ENCODE measurements around the gene CMTM7.

CMTM7 gene, protein sequence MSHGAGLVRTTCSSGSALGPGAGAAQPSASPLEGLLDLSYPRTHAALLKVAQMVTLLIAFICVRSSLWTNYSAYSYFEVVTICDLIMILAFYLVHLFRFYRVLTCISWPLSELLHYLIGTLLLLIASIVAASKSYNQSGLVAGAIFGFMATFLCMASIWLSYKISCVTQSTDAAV

GRCh38 chr3:32391643-32392535 is at the start of gene CMTM7:
Gene CMTM7 (plus strand): TSS chr3:32391853. CDS start chr3:32391907, 54 bp downstream.
- peak; percentile 86 for DNase-seq (ENCODE audit: low spot score)

DNA sequence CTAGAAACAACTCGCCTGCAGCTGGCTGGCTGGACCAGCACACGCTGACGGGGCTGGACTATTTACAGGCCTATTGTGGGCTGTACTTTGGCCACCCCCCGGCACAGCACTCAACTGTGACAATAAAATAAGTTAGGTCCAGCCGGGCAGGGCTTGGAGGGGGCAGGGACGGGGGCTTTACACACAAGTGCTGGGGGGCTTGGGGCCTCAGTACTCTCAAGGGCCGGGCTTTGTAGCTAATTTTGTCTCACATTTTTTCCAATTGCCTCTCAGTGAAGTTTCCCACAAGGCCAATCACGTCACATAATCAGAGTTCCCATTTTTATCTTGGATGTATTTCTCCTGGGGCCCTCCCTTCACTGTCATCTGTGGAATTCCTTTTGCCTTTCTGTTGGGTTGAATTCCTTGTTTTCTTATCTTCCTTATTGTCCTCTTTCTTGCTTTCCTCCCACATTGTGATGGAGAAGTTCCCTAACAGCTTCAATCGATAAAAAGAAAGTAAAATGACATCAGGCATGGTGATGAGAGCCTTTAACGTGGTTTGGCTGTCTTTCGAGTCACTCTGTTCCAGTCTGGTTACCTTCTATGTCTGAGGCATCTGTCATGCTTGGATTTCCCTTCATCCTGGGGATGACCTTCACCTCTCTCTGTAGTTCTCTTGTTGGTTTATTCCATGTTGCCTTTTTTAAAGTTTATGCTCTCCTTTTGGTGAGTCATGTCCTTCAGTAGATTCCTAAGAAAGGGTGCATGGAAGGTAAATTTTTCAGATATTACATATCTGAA is 44.1 kb upstream of the CMTM7 start:
- DNase-seq (ENCODE audit: low spot score): no peak

DNA sequence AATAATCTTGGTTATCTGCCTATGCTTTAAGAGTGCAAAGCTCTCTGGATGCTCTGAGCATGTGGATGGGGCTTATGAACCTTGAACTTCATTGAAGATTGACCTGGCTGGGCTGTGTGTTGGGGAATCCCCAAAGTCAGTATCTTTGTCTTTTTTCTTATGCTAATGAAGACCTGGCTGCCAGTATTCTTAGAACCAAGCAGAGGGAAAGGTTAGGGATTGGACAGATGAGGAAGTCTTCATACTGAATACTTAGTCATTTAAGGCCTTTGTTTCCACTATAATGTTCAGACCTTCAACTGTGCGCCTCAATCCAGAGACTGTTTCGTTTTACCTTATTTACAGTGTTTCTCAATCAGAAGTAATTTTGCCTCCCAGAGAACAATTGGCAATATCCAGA is 42.5 kb upstream of the CMTM7 start:
- no peak for DNase-seq (ENCODE audit: low spot score)

DNA sequence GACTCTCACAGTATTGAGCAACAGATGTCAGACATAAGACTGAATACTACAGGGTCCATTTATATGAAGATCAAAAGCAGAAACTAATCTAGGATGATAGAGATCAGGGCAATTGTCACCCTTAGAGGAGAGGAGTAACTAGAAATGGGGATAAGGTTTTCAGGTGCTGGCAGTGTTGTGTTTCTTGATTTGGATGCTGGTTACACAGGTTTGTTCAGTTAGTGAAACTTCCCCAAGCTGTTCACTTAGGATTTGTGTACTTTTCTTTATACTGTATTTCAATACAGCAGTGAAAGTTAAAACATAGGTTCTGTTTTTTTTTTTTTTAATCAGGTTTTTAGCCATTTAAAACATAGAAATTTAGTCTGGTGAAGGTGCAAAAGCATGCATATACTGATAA is 39.1 kb upstream of the CMTM7 start:
- DNase-seq (ENCODE audit: low spot score): no peak

DNA sequence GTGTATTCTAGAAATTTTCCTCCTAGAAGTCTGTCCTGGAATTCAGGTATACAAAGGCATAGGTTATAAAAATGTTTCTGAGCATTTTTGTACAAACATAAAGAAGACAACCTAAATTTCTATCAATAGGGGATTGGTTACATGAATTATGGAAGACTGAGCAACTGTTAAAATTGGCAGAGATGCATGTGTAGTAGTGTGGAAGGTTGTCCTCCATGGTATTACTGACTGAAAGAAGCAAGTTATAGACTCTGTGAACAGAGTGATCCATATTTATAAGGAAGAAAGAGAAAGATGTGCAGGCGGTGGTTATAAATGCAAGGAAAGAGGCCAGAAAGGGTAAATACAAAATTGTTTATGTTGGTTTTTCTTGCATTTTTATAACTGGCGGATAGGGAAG is 38.3 kb upstream of the CMTM7 start:
- no peak for DNase-seq (ENCODE audit: low spot score)

GRCh38 chr3:32354362-32354778 is 37.3 kb upstream of the CMTM7 start:
- DNase-seq (ENCODE audit: low spot score): no peak

GRCh38 chr3:32355751-32356291 is 35.8 kb upstream of the CMTM7 start:
- no peak for DNase-seq (ENCODE audit: low spot score)

- no peak for DNase-seq (ENCODE audit: low spot score)
Observed at GRCh38 chr3:32359766-32360492, 31.7 kb upstream of the CMTM7 start.

DNA sequence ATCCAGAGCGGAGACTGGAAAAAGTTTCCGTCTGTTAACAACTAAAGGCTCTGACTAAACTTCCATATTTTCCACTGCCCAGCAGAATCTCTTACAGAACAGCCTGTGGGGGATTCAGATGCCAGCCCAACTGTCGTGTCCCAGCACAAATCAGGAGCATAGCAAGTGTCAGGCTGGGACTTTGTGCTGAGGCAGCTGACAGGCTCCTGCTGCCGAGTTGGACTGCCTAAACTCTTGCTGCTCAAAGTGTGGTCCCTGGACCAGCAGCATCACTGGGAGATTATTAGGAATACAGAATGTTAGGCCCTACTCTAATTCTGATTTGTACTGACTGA is 31.2 kb upstream of the CMTM7 start:
- no peak for DNase-seq (ENCODE audit: low spot score)

- DNase-seq (ENCODE audit: low spot score): no peak
Observed at GRCh38 chr3:32366638-32367397, 24.8 kb upstream of the CMTM7 start.

DNA sequence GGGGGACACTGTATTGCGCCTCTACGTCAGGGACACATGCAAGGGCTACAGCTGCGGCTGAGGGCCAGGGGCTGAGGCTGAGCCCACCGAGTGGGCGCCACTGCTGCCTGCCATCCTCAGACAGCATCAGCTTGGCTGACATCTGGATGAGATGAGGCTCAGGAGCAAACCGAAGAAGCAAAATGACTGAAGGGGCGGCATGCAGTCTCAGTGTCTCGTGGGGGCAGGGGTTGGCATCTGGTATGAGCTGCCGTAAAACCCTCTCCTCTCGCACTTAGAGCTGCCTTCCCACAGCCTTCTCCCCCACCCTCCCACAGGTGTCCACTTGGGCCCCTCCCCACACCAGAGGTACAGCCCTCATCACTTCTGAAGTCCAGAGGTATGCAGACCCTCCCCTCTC is 24.2 kb upstream of the CMTM7 start:
- DNase-seq (ENCODE audit: low spot score): no peak

DNA sequence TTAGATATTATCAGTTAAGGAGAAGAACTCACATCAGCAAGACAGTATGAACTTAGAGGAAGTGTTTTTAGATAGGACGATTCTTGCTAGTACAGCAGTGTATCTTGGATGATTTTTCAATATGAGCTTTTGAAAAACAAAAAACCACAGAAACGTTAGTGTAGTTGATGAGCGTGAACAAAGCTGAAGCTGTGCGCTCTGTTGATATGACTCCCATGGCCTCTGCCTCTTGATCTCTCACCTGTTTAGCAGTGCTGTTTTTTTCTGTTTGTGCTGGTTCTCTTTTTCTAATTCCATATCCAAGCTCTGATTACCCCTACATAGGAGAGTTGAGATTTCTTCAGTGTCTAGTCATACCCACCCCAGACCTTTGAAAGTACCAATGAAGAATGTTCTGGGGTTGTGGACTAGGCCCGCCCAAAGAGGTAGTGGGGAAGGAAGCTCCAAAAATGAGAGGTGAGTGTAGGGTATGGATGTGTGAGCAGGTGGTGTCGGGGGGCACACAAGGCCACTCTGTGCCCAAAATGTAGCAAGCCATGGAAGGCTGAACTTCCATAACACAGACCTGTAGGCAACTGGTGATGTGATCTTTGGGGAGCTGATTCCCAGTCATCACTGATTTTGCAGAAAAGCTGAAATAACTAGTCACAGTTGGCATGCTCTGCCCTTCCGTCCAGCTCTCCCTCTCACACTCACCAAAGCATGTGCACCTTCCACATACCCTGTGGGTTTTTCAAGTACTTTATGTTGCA is 20.0 kb upstream of the CMTM7 start:
- DNase-seq (ENCODE audit: low spot score): no peak

GRCh38 chr3:32372213-32372490 is 19.5 kb upstream of the CMTM7 start:
- DNase-seq (ENCODE audit: low spot score): no peak

DNA sequence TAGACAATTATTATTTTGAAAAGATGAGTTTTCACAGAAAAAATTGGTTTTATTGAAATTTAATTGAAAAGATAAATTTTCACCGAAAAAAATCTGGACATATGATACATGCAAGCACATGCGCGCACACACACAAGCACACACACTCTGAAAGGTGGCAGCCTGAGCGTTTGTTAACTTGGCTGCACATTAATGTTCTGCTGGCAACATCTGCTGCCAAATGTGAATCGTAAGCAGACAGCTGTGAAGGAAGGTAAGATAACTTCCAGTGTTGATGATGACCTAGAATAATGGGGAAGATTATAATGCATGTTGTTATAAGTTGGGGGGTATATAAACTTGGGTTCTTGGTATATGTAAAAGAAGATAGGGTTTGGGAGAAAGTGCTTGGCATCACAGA is 18.4 kb upstream of the CMTM7 start:
- no peak for DNase-seq (ENCODE audit: low spot score)

- DNase-seq (ENCODE audit: low spot score): no peak
Observed at GRCh38 chr3:32373844-32374243, 17.8 kb upstream of the CMTM7 start.

- DNase-seq (ENCODE audit: low spot score): no peak
Observed at GRCh38 chr3:32374788-32375595, 16.7 kb upstream of the CMTM7 start.

GRCh38 chr3:32375596-32375930 is 16.1 kb upstream of the CMTM7 start:
- no peak for DNase-seq (ENCODE audit: low spot score)

DNA sequence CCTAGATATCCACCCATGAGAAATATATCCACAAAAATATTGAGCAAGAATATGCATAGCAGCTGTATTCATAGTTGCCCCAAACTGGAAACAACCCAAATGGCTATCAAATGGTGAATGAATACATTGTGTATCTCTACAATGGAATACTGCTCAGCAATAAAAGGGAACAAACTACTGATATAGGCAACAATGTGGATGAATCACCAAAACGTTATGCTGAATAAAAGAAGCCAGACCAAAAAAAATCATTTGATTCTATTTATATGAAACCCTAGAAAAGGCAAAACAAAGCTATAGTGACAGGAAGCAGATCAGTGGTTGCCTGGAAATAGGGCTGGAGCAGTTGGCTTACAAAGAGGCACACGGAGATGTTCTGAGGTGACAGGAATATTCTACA is 15.5 kb upstream of the CMTM7 start:
- no peak for DNase-seq (ENCODE audit: low spot score)

DNA sequence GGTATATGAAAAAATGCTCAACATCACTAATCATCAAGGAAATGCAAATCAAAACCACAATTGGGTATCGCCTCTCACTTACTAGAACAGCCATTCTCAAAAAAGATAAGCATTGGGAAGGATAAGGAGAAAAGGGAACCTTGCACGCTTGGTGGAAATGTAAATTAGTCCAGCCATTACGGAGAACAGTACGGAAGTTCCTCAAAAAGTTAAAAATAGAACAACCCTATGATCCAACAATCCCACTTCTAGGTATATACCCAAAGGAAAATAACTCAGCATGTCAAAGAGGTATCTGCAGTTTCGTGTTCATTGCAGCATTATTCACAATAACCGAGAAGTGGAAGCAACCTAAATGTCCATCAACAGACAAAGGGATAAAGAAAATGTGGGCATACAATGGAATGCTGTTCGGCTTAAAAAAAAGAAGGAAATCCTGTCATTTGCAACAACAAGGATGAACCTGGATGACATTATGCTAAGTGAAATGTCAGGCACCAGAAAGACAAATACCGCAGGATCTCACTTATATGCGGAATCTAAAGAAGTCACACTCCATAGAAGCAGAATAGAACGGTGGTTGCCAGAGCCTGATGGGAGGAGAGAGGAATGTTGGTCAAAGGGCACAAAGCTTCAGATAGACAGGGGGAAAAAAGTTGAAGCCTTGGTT is 11.7 kb upstream of the CMTM7 start:
- no peak for DNase-seq (ENCODE audit: low spot score)

Data from left forelimb (tissue), 1 donor.